ENCODE measurements around the gene RBMX.

DNA sequence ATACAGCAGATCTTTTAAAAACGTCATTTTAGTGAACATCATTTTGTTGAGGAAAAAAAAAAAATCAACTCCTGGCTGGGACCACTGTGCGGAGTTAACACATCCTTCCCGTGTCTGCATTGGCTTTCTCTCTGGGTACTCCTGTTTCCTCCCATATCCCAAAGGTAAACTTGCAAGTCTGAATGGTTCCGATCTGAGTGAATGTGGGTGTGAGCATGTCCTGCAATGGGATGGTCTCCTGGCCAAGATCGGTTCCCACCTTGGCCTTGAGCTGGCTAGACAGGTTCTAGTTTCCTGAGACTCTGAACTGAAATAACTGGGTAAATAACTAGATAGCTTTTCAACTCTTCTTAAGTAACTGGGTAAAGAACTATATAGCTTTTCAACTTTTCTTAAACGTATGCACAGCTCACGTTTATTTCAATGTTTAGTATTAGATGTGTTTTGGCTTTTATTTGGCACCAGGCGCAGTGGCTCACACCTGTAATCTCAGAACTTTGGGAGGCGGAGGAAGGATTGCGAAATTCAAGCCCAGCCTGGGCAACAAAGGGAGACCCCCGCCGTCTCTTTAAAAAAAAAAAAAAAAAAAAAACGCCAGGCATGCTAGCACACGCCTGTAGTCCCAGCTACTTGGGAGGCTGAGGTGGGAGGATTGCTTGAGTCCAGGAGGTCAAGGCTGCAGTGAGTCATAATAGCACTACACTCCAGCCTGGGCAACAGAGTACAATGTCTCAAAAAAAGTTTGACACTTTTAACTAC is 14.0 kb downstream of the RBMX start:
- TF ChIP-seq POLR2A (IDR thresholded peaks at IDR 0.05; ENCODE audit: low read length) (no peak), GATA1 (IDR thresholded peaks at IDR 0.05; ENCODE audit: low read depth, low read length) (no peak)
